ENCODE results near the gene MAPT.
"Not testable (repeated sequence)": the region's sequence is repeated elsewhere in the genome, so short reads cannot be mapped to it uniquely, and the experiment has no call there.

- TF ChIP-seq POLR2A (IDR thresholded peaks at IDR 0.05; ENCODE audit: low read depth, low read length); POLR2AphosphoS5 (IDR thresholded peaks at IDR 0.05; ENCODE audit: low read depth, low read length); TAF1 (IDR thresholded peaks at IDR 0.05; ENCODE audit: borderline replicate concordance, low read depth, low read length): not testable (repeated sequence)
These were observed 42.8 kb downstream of the MAPT start for GRCh38 chr17:45937186-45937585.
